GM19238 (cell line): ENCODE results near the gene NEK9.
"Not testable (repeated sequence)": the region's sequence is repeated elsewhere in the genome, so short reads cannot be mapped to it uniquely, and the experiment has no call there.

Experiments used
- DNase-seq: peaks from one replicate; pipeline ENCODE4 v3.0.0; 2011; ENCODE audit warnings: low spot score; ENCODE audit not compliant: insufficient read length

Gene NEK9

GRCh38 chr14:75126679-75127473, at the start of gene NEK9:
Gene NEK9 (minus strand): TSS chr14:75127048. CDS start chr14:75126921, 127 bp downstream.
- peak; percentile 82 for DNase-seq

- peak; percentile 76 for DNase-seq
Measured at GRCh38 chr14:75176142-75176820, 49.4 kb upstream of the NEK9 start, which contains the start of gene TMED10. Gene TMED10 (minus strand): TSS chr14:75176612. CDS start chr14:75176579, 33 bp downstream.

GRCh38 chr14:75175677-75176141, 48.9 kb upstream of the NEK9 start:
- DNase-seq, result no peak

GRCh38 chr14:75174066-75174465, 47.2 kb upstream of the NEK9 start:
- no peak for DNase-seq

- DNase-seq, result no peak
Measured at GRCh38 chr14:75170772-75171171, 43.9 kb upstream of the NEK9 start.

GRCh38 chr14:75168586-75169335, 41.9 kb upstream of the NEK9 start:
- no peak for DNase-seq

- no peak for DNase-seq
Measured at GRCh38 chr14:75167325-75167724, 40.5 kb upstream of the NEK9 start.

GRCh38 chr14:75165586-75166391, 38.9 kb upstream of the NEK9 start:
- no peak for DNase-seq

GRCh38 chr14:75164809-75165208, 38.0 kb upstream of the NEK9 start:
- no peak for DNase-seq

GRCh38 chr14:75163677-75164076, 36.8 kb upstream of the NEK9 start:
- DNase-seq, result no peak

GRCh38 chr14:75162631-75163030, 35.8 kb upstream of the NEK9 start:
- DNase-seq, result no peak

GRCh38 chr14:75158843-75159614, 32.2 kb upstream of the NEK9 start:
- no peak for DNase-seq

- no peak for DNase-seq
Measured at GRCh38 chr14:75156901-75157300, 30.1 kb upstream of the NEK9 start.

GRCh38 chr14:75156111-75156510, 29.3 kb upstream of the NEK9 start:
- DNase-seq, result no peak

- DNase-seq, result no peak
Measured at GRCh38 chr14:75155169-75155568, 28.3 kb upstream of the NEK9 start.

GRCh38 chr14:75153295-75153694, 26.4 kb upstream of the NEK9 start:
- DNase-seq, result no peak

- DNase-seq, result no peak
Measured at GRCh38 chr14:75151851-75152250, 25.0 kb upstream of the NEK9 start.

GRCh38 chr14:75150637-75151036, 23.8 kb upstream of the NEK9 start:
- DNase-seq, result not testable (repeated sequence)

- no peak for DNase-seq
Measured at GRCh38 chr14:75150150-75150549, 23.3 kb upstream of the NEK9 start.

GRCh38 chr14:75147423-75148071, 20.7 kb upstream of the NEK9 start:
- no peak for DNase-seq
